Adrenal gland (tissue), 12 donors: ENCODE measurements around the gene RFX1. TPM values are rescaled to one million over a fixed set of nuclear protein-coding genes. Genes with fewer than 3 reads are reported as not detected.

Source experiments
- DNase-seq, 7 donors: peaks; one replicate each; pipeline ENCODE4 v3.0.0-alpha.2; 2019 to 2020
- H3K27ac ChIP-seq, 5 donors: fragments of 200-600 bp; sonication (generic) in 4 of 5; 1 replicate in 3 of 5; 2 replicates in 2 of 5; pipeline versions ENCODE4 v1.5.1 to v1.8.0; 2016 to 2020; ENCODE audit warnings: mild to moderate bottlenecking in 1 of 5
- H3K27me3 ChIP-seq: fragments of 200-600 bp; 2 replicates; pipeline ENCODE4 v1.8.0; 2021
- H3K36me3 ChIP-seq, 2 donors: fragments of 200-600 bp; replicated peaks in 1 of 2; 1 replicate in 1 of 2; 2 replicates in 1 of 2; pipeline versions ENCODE4 v1.5.1 to v1.8.0; 2018 to 2022
- H3K4me1 ChIP-seq, 2 donors: fragments of 200-600 bp; replicated peaks in 1 of 2; 1 replicate in 1 of 2; 2 replicates in 1 of 2; pipeline versions ENCODE4 v1.5.1 to v1.8.0; 2018 to 2021
- H3K4me3 ChIP-seq, 4 donors: fragments of 200-600 bp; sonication (generic) in 3 of 4; one replicate each; pipeline ENCODE4 v1.5.1; 2016 to 2018
- H3K9me3 ChIP-seq, 3 donors: fragments of 200-600 bp; sonication (generic) in 1 of 3; replicated peaks in 1 of 3; 1 replicate in 2 of 3; 2 replicates in 1 of 3; pipeline versions ENCODE4 v1.5.1 to v1.8.0; 2016 to 2021
- POLR2A ChIP-seq, 2 donors: fragments of 450-650 bp; IDR thresholded peaks; one replicate each; pipeline ENCODE4 v1.6.1; 2017; ENCODE audit warnings: antibody characterized with exemption in 2 of 2, mild to moderate bottlenecking in 2 of 2, moderate library complexity in 1 of 2
- WGBS, 4 donors: extraction: QIAGEN DNeasy Blood & Tissue Kit in 2 of 4; methylation state at CpG; one replicate each; pipeline versions ENCODE4 v1.1.5 to v1.1.7; 2013 to 2017; 5-methylcytosine and 5-hydroxymethylcytosine counted together
- intact Hi-C, 2 donors: fragments of 100-400 bp; cut with DNase I; formaldehyde crosslinking; loops; one replicate each; pipeline versions ENCODE4 v1.14.1 to v1.15.0; 2022 to 2023
- polyA plus RNA-seq, 3 donors: library from polyadenylated mRNA; stranded (reverse); fragments of 200-250 nt in 2 of 3; fragments of 350-450 nt in 1 of 3; fragmentation: Illumina TruSeq in 1 of 3; extraction: RNeasy Lipid Tissue Mini Kit (QIAGEN cat#74804) in 1 of 3; gene quantifications; one replicate each; pipeline ENCODE4 v1.2.3, GENCODE V29; 2013 to 2014
- total RNA-seq, 9 donors: library from RNA; depleted of rRNA in 4 of 9; stranded (reverse); fragments of >200 nt in 4 of 9; fragments of 120-200 nt in 1 of 9; fragmentation: NEBNext Ultra II Directional in 1 of 9; extraction: Animal tissue kit (Norgen Biotek cat#: 25700) in 1 of 9; gene quantifications; one replicate each; pipeline versions ENCODE4 v1.1.0 to v1.2.4, GENCODE V29; 2013 to 2023
- TF ChIP-seq, protein P1 (sequence below), 6 experiments: fragments of 450-650 bp in 4 of 6; fragments of 200-600 bp in 2 of 6; sonication (generic) in 1 of 6; IDR thresholded peaks; 1 replicate in 5 of 6; 2 replicates in 1 of 6; pipeline versions ENCODE4 v1.5.1 to v1.8.0; 2016 to 2021; ENCODE audit warnings: antibody characterized with exemption in 6 of 6, mild to moderate bottlenecking in 2 of 6, moderate library complexity in 1 of 6
- donor health status: healthy with polysubstance abuse.
- donor health status: Bipolar disorder and iron deficiency.
- donor health status: DM: yes; HTN: yes; CAD: no.
- donor health status: DM: no; HTN: no; CAD: no.
- donor health status: DM: no; HTN: no; CAD: no.
- donor health status: DM: yes; HTN: yes; CAD: no.

The RFX1 gene
- total and polyA plus RNA-seq, 12 donors: 1.4 to 21.4 (median 7.0) TPM

DNA sequence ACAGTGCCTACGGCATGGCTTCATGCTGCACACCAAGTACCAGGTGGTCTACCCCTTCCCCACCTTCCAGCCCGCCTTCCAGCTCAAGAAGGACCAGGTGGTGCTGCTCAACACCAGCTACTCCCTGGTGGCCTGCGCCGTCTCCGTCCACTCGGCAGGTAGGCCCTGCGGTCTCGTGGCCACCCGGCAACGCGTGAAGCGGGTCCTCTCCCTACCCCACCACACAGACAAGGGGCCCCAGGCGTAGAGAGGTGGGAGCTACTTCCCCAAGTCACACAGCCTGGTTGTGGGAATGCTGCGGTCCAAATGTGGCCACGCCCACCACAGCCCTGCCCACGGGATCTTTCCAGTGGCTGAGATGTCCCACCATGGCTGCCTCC is 49.8 kb downstream of the RFX1 start:
- no peak overlapping the region for H3K4me3 ChIP-seq
- peaks cover 10 to 13% of the 10 kb centered on the region in 2 donors for H3K4me1 ChIP-seq
- no peak for TF ChIP-seq POLR2A (IDR thresholded peaks at IDR 0.05)
- TF ChIP-seq, protein P1, sequence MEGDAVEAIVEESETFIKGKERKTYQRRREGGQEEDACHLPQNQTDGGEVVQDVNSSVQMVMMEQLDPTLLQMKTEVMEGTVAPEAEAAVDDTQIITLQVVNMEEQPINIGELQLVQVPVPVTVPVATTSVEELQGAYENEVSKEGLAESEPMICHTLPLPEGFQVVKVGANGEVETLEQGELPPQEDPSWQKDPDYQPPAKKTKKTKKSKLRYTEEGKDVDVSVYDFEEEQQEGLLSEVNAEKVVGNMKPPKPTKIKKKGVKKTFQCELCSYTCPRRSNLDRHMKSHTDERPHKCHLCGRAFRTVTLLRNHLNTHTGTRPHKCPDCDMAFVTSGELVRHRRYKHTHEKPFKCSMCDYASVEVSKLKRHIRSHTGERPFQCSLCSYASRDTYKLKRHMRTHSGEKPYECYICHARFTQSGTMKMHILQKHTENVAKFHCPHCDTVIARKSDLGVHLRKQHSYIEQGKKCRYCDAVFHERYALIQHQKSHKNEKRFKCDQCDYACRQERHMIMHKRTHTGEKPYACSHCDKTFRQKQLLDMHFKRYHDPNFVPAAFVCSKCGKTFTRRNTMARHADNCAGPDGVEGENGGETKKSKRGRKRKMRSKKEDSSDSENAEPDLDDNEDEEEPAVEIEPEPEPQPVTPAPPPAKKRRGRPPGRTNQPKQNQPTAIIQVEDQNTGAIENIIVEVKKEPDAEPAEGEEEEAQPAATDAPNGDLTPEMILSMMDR (IDR thresholded peaks at IDR 0.05): no peak
- H3K27me3 ChIP-seq: no peaks in the 10 kb centered on the region
- WGBS, 4 donors: 92 to 98% (median 96%) methylated on average over 8 to 16 of the region's 16 CpGs
- intact Hi-C loops: no loop called here
- no peak for DNase-seq
- H3K27ac ChIP-seq: no peak overlapping the region
- peaks cover 0 to 61% of the 10 kb centered on the region in 2 donors for H3K36me3 ChIP-seq
- no peaks in the 10 kb centered on the region for H3K9me3 ChIP-seq

DNA sequence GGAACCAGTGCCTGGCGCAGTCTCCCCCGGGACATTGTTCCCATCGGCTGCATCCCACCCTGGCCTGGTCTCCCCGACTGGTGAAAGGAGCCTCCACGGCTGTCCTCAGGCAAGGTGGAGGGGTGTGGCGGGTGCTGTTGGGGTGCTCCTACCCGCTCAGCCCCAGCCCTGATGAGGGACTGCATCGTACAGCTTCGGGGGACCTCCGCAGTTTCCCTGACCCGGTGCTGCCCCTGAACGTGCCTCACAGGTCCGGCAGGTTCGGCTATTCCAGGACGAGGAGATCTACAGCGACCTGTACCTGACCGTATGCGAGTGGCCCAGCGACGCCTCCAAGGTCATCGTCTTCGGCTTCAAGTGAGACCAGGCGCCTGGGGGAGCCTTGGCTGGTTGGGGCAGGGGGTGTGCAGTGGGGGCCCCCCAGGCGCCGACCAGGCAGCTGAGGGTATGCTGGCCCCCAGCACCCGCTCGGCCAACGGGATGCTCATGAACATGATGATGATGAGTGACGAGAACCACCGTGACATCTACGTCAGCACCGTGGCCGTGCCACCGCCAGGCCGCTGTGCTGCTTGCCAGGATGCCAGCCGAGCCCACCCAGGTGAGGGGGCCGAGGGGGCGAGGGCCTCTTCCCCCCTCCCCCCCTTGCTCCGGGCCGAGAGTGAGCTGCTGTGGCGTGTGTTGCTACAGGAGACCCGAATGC is 50.3 kb downstream of the RFX1 start:
- no peak for DNase-seq
- intact Hi-C loops: no loop called here
- 91 to 94% (median 93%) methylated on average over 10 to 42 of the region's 42 CpGs for WGBS, 4 donors

DNA sequence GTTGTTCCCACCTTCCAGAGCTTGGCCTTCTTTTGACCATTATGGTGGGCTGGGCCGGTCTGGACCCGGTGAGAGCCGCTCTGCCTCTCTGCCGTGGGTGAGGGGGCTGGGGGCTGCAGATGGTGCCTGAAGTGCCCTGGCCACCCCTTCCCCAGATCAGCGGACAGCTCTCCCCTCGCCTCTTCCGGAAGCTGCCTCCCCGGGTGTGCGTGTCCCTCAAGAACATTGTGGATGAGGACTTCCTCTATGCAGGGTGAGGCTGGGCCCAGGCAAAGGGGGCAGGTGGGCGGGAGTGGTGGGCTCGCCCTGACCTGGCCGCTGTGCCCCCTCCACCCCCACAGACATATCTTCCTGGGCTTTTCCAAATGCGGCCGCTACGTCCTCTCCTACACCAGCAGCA is 51.9 kb downstream of the RFX1 start:
- H3K36me3 ChIP-seq: peaks cover 0 to 39% of the 10 kb centered on the region in 2 donors
- DNase-seq: no peak
- no peak overlapping the region for H3K4me3 ChIP-seq
- H3K4me1 ChIP-seq: peaks cover 10 to 13% of the 10 kb centered on the region in 2 donors
- TF ChIP-seq POLR2A (IDR thresholded peaks at IDR 0.05): no peak
- TF ChIP-seq, protein P1 (IDR thresholded peaks at IDR 0.05): no peak
- H3K9me3 ChIP-seq: no peaks in the 10 kb centered on the region
- H3K27ac ChIP-seq: no peak overlapping the region
- H3K27me3 ChIP-seq: no peaks in the 10 kb centered on the region
- 92 to 98% (median 96%) methylated on average over 11 to 15 of the region's 15 CpGs for WGBS, 4 donors
- intact Hi-C loops: no loop called here

More for the DNA sequence above, 50.3 kb downstream of the RFX1 start:
- Histone ChIP-seq H3K9me3 (no peaks in the 10 kb centered on the region), H3K36me3 (peaks cover 0 to 55% of the 10 kb centered on the region in 2 donors), H3K4me3 (no peak overlapping the region), H3K27me3 (no peaks in the 10 kb centered on the region), H3K4me1 (peaks cover 10 to 13% of the 10 kb centered on the region in 2 donors), H3K27ac (no peak overlapping the region)
- TF ChIP-seq, protein P1 (IDR thresholded peaks at IDR 0.05): no peak
- no peak for TF ChIP-seq POLR2A (IDR thresholded peaks at IDR 0.05)

DNA sequence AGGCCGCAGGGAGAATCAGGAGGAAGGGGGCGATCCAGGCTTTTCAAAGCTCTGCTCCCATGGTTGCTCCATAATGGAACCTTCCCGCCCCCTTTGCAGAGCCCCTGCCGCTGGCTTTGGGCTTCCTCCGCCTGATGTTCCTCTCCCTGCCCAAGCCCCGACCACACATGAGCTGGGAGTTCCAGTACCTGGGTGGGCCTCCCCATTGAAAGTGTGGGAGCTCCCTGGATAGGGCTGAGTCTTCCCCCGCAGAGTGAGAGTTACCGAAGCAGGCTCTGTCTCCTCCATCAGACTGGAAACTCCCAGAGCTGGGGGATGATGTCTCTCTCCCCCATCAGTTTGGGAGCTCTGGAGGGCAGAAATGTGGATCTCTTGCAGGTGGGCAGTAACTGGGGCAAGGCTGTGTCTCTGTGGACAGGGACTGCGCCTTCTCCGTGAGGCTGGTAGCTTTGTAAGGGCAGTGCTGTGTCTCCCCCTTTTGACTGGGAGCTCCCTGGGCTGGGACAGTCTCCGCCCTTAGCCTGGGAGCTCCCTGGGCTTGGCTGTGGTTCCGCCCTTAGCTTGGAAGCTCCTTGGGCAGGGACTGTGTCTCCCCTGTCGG is 53.1 kb downstream of the RFX1 start:
- Histone ChIP-seq H3K4me3 (peak overlapping the region in 2 of 4 donors; percentile 75 to 89), H3K9me3 (no peaks in the 10 kb centered on the region), H3K4me1 (peaks cover 10 to 13% of the 10 kb centered on the region in 2 donors), H3K36me3 (peaks cover 0 to 35% of the 10 kb centered on the region in 2 donors), H3K27me3 (no peaks in the 10 kb centered on the region), H3K27ac (peak overlapping the region in 1 of 5 donors; percentile 84)
- peak in 2 of 7 donors; percentile 24 to 40 for DNase-seq
- WGBS, 4 donors: 0 to 7% (median 4%) methylated on average over 4 to 13 of the region's 13 CpGs
- no peak for TF ChIP-seq POLR2A (IDR thresholded peaks at IDR 0.05)
- TF ChIP-seq, protein P1 (IDR thresholded peaks at IDR 0.05): no peak
- intact Hi-C loops: no loop called here
